GM19193 (cell line): ENCODE results near the gene TMEM238.

Experiments
- POLR2A ChIP-seq: IDR thresholded peaks from 4 replicates; pipeline ENCODE4 v1.6.1; 2011; ENCODE audit not compliant: insufficient read depth, insufficient read length; ENCODE audit errors: extremely low read depth

TMEM238 gene

GRCh38 chr19:55387736-55388497 is 3.8 kb upstream of the TMEM238 start:
- no peak for TF ChIP-seq POLR2A

- no peak for TF ChIP-seq POLR2A
These were observed 2.4 kb upstream of the TMEM238 start for GRCh38 chr19:55386493-55386971.

GRCh38 chr19:55385724-55386492 is 1.8 kb upstream of the TMEM238 start, which contains the start of gene RPL28:
Gene RPL28 (plus strand): TSS chr19:55385932. CDS start chr19:55386358, 426 bp downstream.
- TF ChIP-seq POLR2A: peak; percentile 100

GRCh38 chr19:55384920-55385723 is 1.0 kb upstream of the TMEM238 start:
- no peak for TF ChIP-seq POLR2A

GRCh38 chr19:55383279-55384130 is 587 bp downstream of the TMEM238 start:
- TF ChIP-seq POLR2A: peak; percentile 55

- TF ChIP-seq POLR2A: no peak
These were observed 1.5 kb downstream of the TMEM238 start for GRCh38 chr19:55382522-55383054.

GRCh38 chr19:55382013-55382412 is 2.1 kb downstream of the TMEM238 start:
- TF ChIP-seq POLR2A: no peak

GRCh38 chr19:55379174-55379573 is 4.9 kb downstream of the TMEM238 start:
- TF ChIP-seq POLR2A: no peak

GRCh38 chr19:55377356-55378131 is 6.5 kb downstream of the TMEM238 start:
- no peak for TF ChIP-seq POLR2A

- no peak for TF ChIP-seq POLR2A
These were observed 7.7 kb downstream of the TMEM238 start, which contains the start of gene TMEM190 for GRCh38 chr19:55376241-55376933. Gene TMEM190 (plus strand): TSS chr19:55376826. CDS start chr19:55376854, 28 bp downstream.

- no peak for TF ChIP-seq POLR2A
These were observed 9.9 kb downstream of the TMEM238 start for GRCh38 chr19:55373993-55374757.
